Measurements from ENCODE around the gene NSFL1C.
A peak's percentile ranks its signal among the peaks of the same experiment; 100 is the strongest.

Gene NSFL1C

GRCh38 chr20:1484438-1485116, 17.9 kb upstream of the NSFL1C start:
- no peak for DNase-seq (ENCODE audit: low read depth, low spot score)

- DNase-seq (ENCODE audit: low read depth, low spot score) = no peak
Measured at GRCh38 chr20:1479831-1480595, 13.4 kb upstream of the NSFL1C start.

- DNase-seq (ENCODE audit: low read depth, low spot score) = no peak
Measured at GRCh38 chr20:1478566-1478965, 11.9 kb upstream of the NSFL1C start.

DNA sequence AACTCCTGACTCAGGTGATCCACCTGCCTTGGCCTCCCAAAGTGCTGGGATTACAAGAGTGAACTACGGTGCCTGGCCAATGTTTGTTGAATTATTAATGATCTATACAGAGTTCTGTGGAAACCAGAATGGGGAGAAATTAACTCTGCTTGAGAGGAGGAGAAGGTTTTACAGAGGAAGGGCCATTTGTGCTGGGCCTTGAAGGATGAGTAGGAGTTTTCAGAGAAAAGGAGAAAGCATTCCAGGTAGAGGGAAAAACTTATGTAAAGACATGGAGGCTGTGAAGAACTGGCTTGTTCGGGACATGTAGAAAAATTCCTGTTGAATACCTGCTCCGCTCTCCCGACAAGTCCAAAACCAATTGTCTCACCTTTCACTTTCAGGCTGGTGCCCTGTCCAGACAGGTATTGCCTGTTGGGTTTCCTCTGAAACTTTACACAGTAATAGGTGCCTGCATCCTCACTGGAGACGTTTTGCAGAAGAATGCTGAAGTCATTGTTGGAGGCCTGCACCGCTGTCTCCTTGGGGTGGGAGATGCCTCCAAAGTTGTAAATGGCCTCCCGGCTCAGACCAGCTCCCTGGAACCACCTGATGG, 11.3 kb upstream of the NSFL1C start:
- DNase-seq (ENCODE audit: low read depth, low spot score) = no peak

DNA sequence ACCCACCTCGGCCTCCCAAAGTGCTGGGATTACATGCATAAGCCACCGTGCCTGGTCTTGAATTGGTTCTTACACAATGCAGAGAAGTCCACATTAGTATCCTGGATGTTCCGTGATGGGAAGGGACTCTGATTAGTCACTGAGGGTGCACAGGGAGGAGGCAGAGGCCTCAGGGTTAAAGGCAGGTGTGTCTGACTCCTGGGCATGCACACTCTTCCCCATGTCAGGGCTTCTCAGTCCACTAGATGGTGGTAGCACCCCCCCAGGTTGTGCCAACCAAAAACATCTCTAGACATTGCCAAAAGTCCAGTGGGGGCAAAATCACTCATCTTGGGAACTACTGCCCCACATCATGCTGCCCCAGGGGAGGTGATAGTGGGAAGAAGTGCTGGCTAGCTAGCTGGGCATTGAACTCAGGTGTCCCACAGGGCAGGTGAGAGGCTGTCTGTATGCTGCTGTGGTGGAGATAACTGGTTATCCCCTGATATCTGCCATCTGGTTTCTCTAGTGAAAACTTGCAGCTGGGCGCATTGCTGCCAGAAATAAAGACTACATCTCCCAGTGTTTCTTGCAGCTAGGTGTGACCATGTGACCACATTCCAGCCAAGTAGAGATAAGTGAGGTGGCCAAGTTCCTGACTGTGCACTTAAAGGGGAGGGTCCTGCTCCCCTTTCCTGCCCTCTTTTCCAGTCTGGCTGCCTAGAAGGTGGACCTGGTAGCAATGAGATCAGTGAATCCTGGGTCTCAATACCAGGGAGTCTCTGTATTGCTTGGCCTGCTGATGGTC, 8.4 kb upstream of the NSFL1C start:
- DNase-seq (ENCODE audit: low read depth, low spot score) = no peak

- DNase-seq (ENCODE audit: low read depth, low spot score) = no peak
Measured at GRCh38 chr20:1474325-1474724, 7.7 kb upstream of the NSFL1C start.

DNA sequence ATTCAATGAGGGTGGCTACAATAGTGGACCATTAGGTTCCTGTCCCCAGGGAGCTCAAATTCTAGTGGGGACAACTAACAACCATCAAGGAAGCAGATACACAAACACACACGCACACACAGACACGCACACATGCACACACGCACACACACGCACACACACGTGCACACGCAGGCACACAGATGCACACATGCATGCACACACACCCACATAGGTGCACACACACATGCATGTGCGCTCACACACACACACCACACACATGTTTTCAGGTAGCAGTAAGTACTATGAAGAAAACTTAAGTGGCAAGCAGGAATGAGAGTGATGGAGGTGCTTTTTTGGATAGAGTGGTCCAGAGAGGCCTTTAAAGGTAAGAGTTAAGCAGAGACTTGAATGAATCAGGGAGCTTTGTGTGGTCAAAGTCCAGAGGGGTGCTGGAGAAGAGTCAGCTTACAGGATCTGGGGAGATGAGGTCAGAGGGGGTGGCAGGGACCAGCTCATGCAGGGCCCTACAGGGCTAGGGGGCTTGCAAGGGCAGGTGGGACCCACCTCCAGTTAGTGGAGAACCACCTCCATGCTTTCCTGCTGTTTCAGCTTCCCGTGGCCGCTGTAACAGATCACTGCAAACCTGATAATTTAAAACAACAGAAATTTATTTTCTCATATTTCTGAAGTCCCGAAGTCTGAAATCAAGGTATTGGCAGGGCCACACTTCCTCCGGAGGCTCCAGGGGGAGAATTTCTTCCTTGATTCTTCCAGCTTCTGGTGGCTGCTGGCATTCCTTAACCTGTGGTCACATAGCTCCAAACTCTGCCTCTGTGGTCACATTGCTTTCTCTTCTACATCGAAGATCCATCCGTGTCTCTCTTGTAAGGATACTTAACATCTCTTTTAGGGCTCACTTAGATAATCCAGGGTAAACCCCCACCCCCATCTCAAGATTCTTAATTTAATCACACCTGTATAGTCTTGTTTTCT, 6.9 kb upstream of the NSFL1C start:
- no peak for DNase-seq (ENCODE audit: low read depth, low spot score)

DNA sequence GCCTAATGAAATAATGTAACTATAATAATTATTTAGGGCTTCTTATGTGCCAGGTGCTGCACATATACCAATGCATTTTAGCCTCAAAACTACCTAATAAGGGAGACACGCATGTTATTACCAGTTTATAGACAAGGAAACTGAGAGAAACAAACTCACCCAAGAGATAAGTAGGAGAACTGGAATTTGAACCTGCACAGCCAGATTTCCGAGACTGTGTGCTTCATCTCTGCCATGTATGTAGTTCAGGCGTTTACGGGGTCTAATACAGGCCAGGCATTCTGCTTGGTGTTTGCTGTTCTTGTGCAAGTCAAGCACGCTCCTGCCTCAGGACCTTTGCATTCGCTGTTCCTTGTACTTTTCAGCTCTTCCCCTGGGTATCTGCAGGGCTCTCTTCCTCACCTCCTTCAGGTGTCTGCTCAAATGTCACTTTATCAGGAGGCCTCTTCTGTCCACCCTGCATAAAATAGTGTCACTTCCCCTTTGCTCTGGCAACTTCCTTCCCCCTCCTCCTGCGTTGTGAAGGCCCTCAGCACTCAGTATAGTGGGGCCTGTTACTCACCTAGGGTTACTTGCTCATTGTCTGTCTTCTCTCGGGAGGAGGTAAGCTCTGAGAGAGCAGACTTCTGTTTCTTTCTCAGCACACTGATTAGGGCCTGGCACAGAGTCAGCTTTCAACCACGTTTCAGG, 6.1 kb upstream of the NSFL1C start:
- DNase-seq (ENCODE audit: low read depth, low spot score) = no peak

DNA sequence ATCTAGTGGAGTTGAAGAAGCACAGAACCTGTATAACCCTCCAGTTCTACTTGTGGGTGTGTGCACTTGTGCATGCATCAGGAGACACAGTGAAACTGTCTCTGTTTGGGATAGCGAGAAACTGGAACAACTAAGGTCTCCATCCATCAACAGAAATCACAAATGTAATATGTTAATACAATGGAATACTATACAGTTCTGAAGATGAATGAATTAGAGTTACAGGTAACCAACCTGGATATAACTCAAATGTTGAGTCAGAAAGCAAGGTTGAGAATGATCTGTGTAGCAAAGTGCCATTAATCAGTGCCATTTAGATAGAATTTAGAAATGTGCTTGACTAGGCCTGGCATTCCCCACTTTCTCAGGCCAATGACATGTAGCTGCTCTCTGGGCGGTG, 4.6 kb upstream of the NSFL1C start:
- no peak for DNase-seq (ENCODE audit: low read depth, low spot score)

DNA sequence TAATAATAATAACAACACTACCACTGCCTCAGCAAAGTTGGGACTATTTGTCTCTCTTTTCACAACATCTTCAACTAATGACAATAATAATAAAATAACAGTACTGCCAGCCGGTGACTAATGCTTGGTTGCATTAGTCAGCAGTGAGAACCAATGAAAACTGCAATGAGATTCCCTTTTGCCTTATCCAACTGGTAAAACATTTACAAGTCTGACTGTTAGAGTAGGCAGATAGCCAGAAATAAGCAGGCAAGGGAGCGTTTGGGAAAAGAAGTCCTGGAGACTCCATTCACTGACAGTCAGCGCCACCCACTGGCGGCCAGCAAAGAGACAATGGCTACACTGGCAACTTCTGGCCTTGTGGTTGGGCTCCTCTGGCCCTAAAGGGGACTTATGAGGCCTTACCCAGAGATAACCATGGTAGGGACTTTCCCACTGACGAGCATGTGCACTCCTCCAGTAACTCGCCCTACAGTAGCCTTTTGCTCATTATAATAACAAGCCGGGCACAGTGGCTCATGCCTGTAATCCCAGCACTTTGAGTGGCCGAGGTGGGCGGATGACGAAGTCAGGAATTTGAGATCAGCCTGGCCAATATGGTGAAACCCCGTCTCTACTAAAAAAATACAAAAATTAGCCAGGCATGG, 3.4 kb upstream of the NSFL1C start:
- DNase-seq (ENCODE audit: low read depth, low spot score) = peak; percentile 92

- DNase-seq (ENCODE audit: low read depth, low spot score) = no peak
Measured at GRCh38 chr20:1469306-1469905, 2.8 kb upstream of the NSFL1C start.

DNA sequence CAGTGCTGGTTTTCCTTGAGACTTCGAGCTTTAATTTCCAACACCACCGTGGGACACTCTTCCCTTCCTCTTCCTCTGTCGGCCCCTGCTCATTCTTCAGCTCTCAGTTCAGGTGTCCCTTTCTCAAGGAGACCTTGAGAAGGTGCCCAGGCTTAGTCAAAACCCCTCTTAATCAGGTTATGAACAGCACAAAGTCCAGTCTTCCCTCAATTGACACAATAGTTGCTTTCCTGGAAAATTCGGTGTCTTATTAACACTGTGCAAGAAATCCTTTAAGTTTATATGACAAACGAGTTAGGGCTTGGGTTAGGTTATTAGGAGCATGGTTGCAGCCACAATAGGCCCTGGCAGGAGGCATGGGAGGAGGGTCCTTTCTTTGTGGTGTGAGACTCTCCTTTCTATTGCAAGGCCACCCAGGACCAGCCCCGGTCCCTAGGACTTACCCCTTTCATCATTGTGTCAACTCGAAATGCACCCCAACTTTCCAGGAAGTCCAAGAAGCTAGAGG, 1.5 kb upstream of the NSFL1C start:
- no peak for DNase-seq (ENCODE audit: low read depth, low spot score)

DNA sequence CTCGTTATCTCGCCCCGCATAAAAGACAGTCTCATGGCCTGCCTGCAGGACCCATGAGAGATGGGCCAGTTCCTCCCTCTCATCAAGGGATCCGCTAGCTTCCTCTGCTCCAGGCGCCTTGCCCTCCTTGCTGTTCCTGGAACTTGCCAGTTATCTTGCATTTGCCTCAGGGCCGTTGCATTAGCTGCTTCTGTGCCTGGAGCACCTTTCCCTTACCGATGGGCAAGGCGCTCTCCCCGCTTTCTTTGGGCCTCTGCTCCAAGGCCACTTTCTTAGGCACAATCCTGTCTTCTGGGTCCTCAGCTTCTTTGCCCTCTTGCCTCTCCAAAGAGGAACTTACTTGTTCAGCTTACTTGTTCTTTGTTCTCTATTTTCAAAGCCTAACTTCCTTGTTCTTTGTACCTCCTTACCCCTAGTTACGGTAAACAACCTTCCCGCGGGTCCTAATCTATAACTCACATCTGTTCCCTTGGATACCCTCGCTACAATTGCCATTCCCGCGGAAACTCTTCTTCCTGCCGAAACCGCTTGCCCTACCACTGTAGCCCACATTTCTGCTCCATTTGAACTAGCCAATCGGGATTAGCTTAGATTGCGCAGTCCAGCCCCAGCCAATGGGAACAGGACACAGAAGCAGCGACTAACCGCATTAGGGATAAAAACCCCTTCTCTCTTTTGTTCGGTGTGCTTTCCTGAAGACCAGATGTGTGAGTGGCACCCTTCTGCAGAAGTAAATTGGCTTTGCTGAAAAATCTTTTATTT, 887 bp upstream of the NSFL1C start:
- no peak for DNase-seq (ENCODE audit: low read depth, low spot score)

DNA sequence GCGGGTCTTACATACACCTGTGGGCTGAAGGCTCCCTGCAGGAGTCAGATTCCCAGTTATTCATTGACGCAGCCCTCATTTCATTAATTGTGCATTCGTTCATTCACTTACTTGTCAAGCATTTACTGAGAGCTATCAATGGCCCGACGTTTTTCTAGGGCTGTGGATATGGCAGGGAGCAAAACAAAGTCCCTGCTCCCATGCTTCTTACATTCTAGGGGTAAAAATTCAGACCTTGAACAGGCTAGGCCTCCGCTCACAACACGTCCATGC, 369 bp upstream of the NSFL1C start:
- no peak for DNase-seq (ENCODE audit: low read depth, low spot score)

DNA sequence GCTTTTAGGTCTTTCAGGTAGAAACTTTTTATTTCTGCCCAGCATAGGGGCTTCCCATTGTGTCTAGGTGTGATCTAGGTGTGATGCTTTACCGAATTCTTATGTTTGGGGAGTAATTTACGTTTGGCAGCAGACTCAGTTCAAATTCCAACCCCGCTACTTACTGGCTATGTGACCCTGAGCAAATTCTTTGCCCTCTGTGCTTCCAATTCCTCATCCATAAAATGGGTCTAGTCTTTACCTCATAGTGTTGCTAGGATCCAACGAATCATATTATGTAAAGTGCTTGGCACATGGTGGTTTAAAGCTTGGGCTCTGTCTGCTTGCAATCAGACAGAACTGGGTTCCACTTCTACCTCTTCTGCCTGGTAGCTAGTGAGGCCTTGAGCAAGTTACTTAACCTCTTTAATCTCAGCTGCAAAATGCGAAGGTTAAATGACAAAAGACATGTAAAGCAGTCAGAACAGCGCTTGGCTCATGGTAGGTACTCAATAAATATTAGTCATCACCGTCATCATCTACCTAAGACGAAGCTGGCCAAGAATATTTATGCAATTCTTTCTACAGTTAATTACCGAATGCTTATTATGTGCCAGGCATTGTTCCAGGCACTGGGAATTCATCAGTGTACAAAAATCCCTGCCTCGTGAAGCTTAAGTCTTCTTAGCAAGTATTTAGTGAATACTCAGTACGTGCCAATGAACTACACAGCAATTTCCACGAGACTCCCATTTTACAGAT, 1.0 kb downstream of the NSFL1C start:
- DNase-seq (ENCODE audit: low read depth, low spot score) = no peak

- DNase-seq (ENCODE audit: low read depth, low spot score) = no peak
Measured at GRCh38 chr20:1463971-1464570, 2.6 kb downstream of the NSFL1C start.

DNA sequence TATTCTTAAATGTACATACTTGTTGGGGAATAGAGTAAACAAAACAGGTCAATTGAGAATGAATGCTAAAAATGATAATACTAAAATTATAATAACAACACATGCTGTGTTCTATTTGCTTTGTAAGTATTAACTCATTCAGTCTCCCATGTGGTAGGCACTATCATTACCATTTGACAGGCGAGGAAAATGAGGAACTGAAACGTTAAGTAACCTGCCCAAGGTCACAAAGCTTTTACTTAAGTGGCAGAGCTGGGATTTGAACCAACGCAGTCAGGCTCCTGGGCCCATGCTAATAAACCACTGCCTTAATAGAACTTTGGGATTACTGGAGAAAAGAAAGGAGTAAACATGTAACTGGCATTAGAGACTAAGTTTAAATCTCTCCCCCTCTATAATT, 3.8 kb downstream of the NSFL1C start:
- DNase-seq (ENCODE audit: low read depth, low spot score) = no peak

DNA sequence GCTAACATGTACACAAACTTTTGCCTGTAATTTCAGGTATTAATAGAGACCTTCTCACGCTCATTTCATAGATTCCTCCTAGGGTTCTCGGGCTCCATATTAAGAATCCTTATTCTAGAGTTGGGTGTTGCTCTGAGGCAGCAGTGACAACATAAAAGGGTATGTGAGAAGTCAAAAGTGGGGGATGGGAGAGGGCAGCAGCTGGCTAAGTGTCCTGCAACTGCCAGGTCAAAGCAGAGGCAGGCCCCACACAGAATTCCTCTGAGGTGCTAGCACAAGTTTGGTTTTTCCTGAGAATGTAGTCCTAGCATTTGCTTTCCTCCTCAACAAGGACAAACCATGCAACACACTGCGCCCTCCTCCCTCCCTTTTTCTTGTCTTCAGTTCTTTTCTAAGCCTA, 4.6 kb downstream of the NSFL1C start:
- DNase-seq (ENCODE audit: low read depth, low spot score) = no peak
